WTC11 (cell line): ENCODE data around the gene SLC25A44.

Experiments
- NR2C2 ChIP-seq: sonication (generic); formaldehyde crosslinking; IDR thresholded peaks from 2 replicates; pipeline ENCODE4 v1.8.0; 2022; ENCODE audit warnings: mild to moderate bottlenecking, missing genetic modification reagents
- SMAD3 ChIP-seq: sonication (generic); formaldehyde crosslinking; IDR thresholded peaks from 2 replicates; pipeline ENCODE4 v1.8.0; 2022; ENCODE audit warnings: missing genetic modification reagents, mild to moderate bottlenecking, borderline replicate concordance
- TF ChIP-seq, protein P1 (sequence below): sonication (generic); formaldehyde crosslinking; IDR thresholded peaks from 2 replicates; pipeline ENCODE4 v1.8.0; 2022; ENCODE audit warnings: mild to moderate bottlenecking, missing genetic modification reagents
- TF ChIP-seq, protein P2 (sequence below): fragments of 200-600 bp; IDR thresholded peaks from 2 replicates; pipeline ENCODE4 v1.8.0; 2022; ENCODE audit warnings: antibody characterized with exemption

DNA sequence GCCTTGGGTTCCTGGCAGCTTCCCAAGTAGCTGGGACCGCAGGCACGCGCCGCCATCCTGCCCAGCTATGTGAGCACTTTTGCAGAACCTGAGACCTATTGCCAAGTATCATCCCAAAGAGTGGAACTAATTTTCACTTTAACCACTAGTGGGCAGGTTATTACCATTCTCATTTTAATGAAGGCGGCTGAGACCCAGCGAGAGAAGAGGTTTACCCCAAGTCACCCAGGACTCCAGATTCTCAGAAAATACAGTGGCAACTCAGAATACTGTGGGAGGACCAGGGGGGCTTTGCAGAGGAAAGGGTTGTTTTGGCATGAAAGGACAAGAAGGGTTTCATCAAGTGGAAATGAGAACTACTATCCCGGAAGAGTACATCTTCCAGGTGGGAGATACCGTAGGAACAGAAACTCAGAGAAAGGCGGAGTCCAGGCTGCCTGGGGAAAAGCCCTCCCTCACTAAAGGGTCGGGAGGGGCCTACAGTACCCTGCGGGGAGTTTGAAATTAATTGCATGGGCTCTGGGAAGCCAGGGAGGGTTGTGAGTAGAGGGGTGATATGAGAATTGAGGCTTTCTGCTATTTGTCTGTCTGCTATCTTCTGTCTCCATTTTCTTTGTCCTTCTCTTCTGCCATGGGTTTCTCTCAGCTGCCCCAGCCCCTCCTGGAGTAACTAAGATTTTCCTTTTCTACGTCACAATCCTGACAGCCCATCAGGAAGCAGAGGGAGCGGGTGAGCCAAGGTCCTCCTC is 47.7 kb upstream of the SLC25A44 start:
- TF ChIP-seq NR2C2 (CRISPR knock-in tag) = no peak
- TF ChIP-seq, protein P1, sequence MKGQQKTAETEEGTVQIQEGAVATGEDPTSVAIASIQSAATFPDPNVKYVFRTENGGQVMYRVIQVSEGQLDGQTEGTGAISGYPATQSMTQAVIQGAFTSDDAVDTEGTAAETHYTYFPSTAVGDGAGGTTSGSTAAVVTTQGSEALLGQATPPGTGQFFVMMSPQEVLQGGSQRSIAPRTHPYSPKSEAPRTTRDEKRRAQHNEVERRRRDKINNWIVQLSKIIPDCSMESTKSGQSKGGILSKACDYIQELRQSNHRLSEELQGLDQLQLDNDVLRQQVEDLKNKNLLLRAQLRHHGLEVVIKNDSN (CRISPR knock-in tag) = no peak
- TF ChIP-seq, protein P2, sequence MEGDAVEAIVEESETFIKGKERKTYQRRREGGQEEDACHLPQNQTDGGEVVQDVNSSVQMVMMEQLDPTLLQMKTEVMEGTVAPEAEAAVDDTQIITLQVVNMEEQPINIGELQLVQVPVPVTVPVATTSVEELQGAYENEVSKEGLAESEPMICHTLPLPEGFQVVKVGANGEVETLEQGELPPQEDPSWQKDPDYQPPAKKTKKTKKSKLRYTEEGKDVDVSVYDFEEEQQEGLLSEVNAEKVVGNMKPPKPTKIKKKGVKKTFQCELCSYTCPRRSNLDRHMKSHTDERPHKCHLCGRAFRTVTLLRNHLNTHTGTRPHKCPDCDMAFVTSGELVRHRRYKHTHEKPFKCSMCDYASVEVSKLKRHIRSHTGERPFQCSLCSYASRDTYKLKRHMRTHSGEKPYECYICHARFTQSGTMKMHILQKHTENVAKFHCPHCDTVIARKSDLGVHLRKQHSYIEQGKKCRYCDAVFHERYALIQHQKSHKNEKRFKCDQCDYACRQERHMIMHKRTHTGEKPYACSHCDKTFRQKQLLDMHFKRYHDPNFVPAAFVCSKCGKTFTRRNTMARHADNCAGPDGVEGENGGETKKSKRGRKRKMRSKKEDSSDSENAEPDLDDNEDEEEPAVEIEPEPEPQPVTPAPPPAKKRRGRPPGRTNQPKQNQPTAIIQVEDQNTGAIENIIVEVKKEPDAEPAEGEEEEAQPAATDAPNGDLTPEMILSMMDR = peak; percentile 27; the same call in 1 of the 2 replicates
- TF ChIP-seq SMAD3 = no peak
